NCI-H146 (cell line): ENCODE data around the gene WDR1.

ENCODE experiments used
- DNase-seq: peaks from one replicate; lab custom pipeline; 2025; lab: John Stamatoyannopoulos, UW

WDR1 gene

GRCh38 chr4:10113362-10114047 lies 3.1 kb downstream of the WDR1 start:
- DNase-seq: no peak

- DNase-seq: no peak
Observed at GRCh38 chr4:10112658-10113284, 3.8 kb downstream of the WDR1 start.

- DNase-seq: no peak
Observed at GRCh38 chr4:10111067-10111801, 5.4 kb downstream of the WDR1 start.

- DNase-seq: no peak
Observed at GRCh38 chr4:10109995-10110670, 6.5 kb downstream of the WDR1 start.

- no peak for DNase-seq
Observed at GRCh38 chr4:10108818-10109783, 7.5 kb downstream of the WDR1 start.

- DNase-seq: no peak
Observed at GRCh38 chr4:10108391-10108790, 8.2 kb downstream of the WDR1 start.

GRCh38 chr4:10107111-10108091 lies 9.2 kb downstream of the WDR1 start:
- no peak for DNase-seq

- no peak for DNase-seq
Observed at GRCh38 chr4:10106421-10107039, 10.1 kb downstream of the WDR1 start.

- DNase-seq: no peak
Observed at GRCh38 chr4:10105920-10106319, 10.7 kb downstream of the WDR1 start.

- DNase-seq: no peak
Observed at GRCh38 chr4:10105421-10105820, 11.2 kb downstream of the WDR1 start.

- no peak for DNase-seq
Observed at GRCh38 chr4:10104991-10105276, 11.7 kb downstream of the WDR1 start.

GRCh38 chr4:10104211-10104990 lies 12.2 kb downstream of the WDR1 start:
- no peak for DNase-seq

GRCh38 chr4:10102474-10103332 lies 13.9 kb downstream of the WDR1 start:
- DNase-seq: peak; percentile 70

- DNase-seq: no peak
Observed at GRCh38 chr4:10101671-10102473, 14.7 kb downstream of the WDR1 start.

GRCh38 chr4:10100734-10101216 lies 15.8 kb downstream of the WDR1 start:
- no peak for DNase-seq

- DNase-seq: no peak
Observed at GRCh38 chr4:10099499-10100325, 16.9 kb downstream of the WDR1 start.
